B cell (primary cell): ENCODE results near the gene TYK2. TPM values are rescaled to one million over a fixed set of nuclear protein-coding genes. Genes with fewer than 3 reads are reported as not detected.

Source experiments
- ATAC-seq: fragments of 200-7000 bp; cut with Tn5 transposase; one replicate; pipeline ENCODE4 v1.10.0; 2021; ENCODE audit warnings: low read depth, mild to moderate bottlenecking, moderate number of reproducible peaks, moderate library complexity
- CTCF ChIA-PET: fragments of 350-600 bp; sonication (Branson Sonifier 250); formaldehyde crosslinking; loops from one replicate; lab custom pipeline; 2021; ENCODE audit warnings: antibody characterized with exemption, inconsistent platforms; lab: Charles Lee
- POLR2A ChIA-PET: fragments of 350-600 bp; sonication (Branson Sonifier 250); formaldehyde crosslinking; loops from one replicate; lab custom pipeline; 2021; ENCODE audit warnings: antibody characterized with exemption; lab: Charles Lee
- DNase-seq: peaks from one replicate; pipeline ENCODE4 v3.0.0; 2013
- H2AFZ ChIP-seq: 2 replicates; pipeline ENCODE4 v1.6.1; 2012; ENCODE audit warnings: mild to moderate bottlenecking, low read depth, low read length; ENCODE audit not compliant: insufficient read depth, poor library complexity, severe bottlenecking
- H3K27ac ChIP-seq, 2 donors: 1 replicate in 1 of 2; 2 replicates in 1 of 2; pipeline ENCODE4 v1.5.1; 2012 to 2013; ENCODE audit warnings: low read length in 2 of 2, mild to moderate bottlenecking in 2 of 2, moderate library complexity in 1 of 2
- H3K27me3 ChIP-seq, 4 experiments: fragments of 200-600 bp in 1 of 4; sonication (generic) in 1 of 4; replicated peaks in 1 of 4; 1 replicate in 2 of 4; 2 replicates in 2 of 4; pipeline versions ENCODE4 v1.6.1 to v1.7.0; 2013 to 2016; ENCODE audit warnings: low read length in 3 of 4, mild to moderate bottlenecking in 2 of 4, mixed read lengths in 1 of 4, moderate library complexity in 1 of 4; ENCODE audit not compliant: insufficient read depth in 4 of 4, control insufficient read depth in 3 of 4; ENCODE audit errors: control extremely low read depth in 1 of 4
- H3K36me3 ChIP-seq, 2 experiments: replicated peaks in 1 of 2; 1 replicate in 1 of 2; 2 replicates in 1 of 2; pipeline versions ENCODE4 v1.6.1 to v1.7.1; 2013; ENCODE audit warnings: low read length in 1 of 2; ENCODE audit not compliant: insufficient read depth in 2 of 2, control insufficient read depth in 1 of 2; ENCODE audit errors: control extremely low read depth in 1 of 2, extremely low read depth in 1 of 2
- H3K4me1 ChIP-seq, 2 donors: fragments of 200-600 bp in 1 of 2; sonication (generic) in 1 of 2; 1 replicate in 1 of 2; 2 replicates in 1 of 2; pipeline versions ENCODE4 v1.5.1 to v1.6.1; 2013 to 2017; ENCODE audit warnings: low read length in 2 of 2; ENCODE audit not compliant: control insufficient read depth in 2 of 2, insufficient read depth in 2 of 2
- H3K4me2 ChIP-seq: replicated peaks from 2 replicates; pipeline ENCODE3; 2012; ENCODE audit warnings: mild to moderate bottlenecking, low read depth, low read length; ENCODE audit not compliant: poor library complexity, severe bottlenecking
- H3K4me3 ChIP-seq, 5 experiments: fragments of 200-600 bp in 1 of 5; sonication (generic) in 1 of 5; 1 replicate in 3 of 5; 2 replicates in 2 of 5; pipeline versions ENCODE4 v1.5.1 to v1.7.0; 2011 to 2016; ENCODE audit warnings: low read length in 4 of 5, mild to moderate bottlenecking in 4 of 5, low read depth in 2 of 5, control low read depth in 1 of 5, moderate library complexity in 1 of 5; ENCODE audit not compliant: insufficient read depth in 1 of 5; ENCODE audit errors: control extremely low read depth in 1 of 5, extremely low read depth in 1 of 5
- H3K79me2 ChIP-seq: fragments of 200-600 bp; sonication (generic); one replicate; pipeline ENCODE4 v1.6.0; 2016; ENCODE audit warnings: low read length; ENCODE audit not compliant: control insufficient read depth, insufficient read depth
- H3K9ac ChIP-seq: fragments of 200-600 bp; sonication (generic); 2 replicates; pipeline ENCODE4 v1.6.1; 2017; ENCODE audit warnings: mild to moderate bottlenecking, low read length, moderate library complexity
- H3K9me3 ChIP-seq, 3 donors: one replicate each; pipeline versions ENCODE4 v1.6.1 to v1.7.1; 2013; ENCODE audit warnings: low read length in 2 of 3; ENCODE audit not compliant: control insufficient read depth in 2 of 3, insufficient read depth in 1 of 3; ENCODE audit errors: control extremely low read depth in 1 of 3
- H4K20me1 ChIP-seq: 2 replicates; pipeline ENCODE4 v1.6.0; 2012; ENCODE audit warnings: mild to moderate bottlenecking, low read length; ENCODE audit not compliant: insufficient read depth, control insufficient read depth, poor library complexity, severe bottlenecking
- H3K27ac Mint-ChIP-seq: one replicate; pipeline ENCODE4 v1.8.0; 2021; ENCODE audit warnings: mixed read lengths
- H3K27me3 Mint-ChIP-seq: one replicate; pipeline ENCODE4 v1.8.0; 2021; ENCODE audit warnings: mixed read lengths
- H3K4me1 Mint-ChIP-seq: one replicate; pipeline ENCODE4 v1.8.0; 2021; ENCODE audit warnings: mixed read lengths
- H3K4me3 Mint-ChIP-seq: one replicate; pipeline ENCODE4 v1.8.0; 2021; ENCODE audit warnings: mixed read lengths
- H3K9me3 Mint-ChIP-seq: one replicate; pipeline ENCODE4 v1.8.0; 2022; ENCODE audit warnings: mixed read lengths; ENCODE audit not compliant: insufficient read depth
- CTCF ChIP-seq: fragments of 200-600 bp; IDR thresholded peaks from one replicate; pipeline ENCODE4 v1.8.0; 2022; ENCODE audit warnings: antibody characterized with exemption, mild to moderate bottlenecking
- EZH2 ChIP-seq: IDR thresholded peaks from 2 replicates; pipeline ENCODE4 v1.6.1; 2012; ENCODE audit warnings: borderline replicate concordance, low read depth, mild to moderate bottlenecking, moderate library complexity, low read length; ENCODE audit not compliant: insufficient read depth, poor library complexity, severe bottlenecking
- WGBS: methylation state at CpG from one replicate; pipeline ENCODE4 v1.1.5; 2013; ENCODE audit warnings: missing lambda C conversion rate; ENCODE audit not compliant: insufficient coverage; 5-methylcytosine and 5-hydroxymethylcytosine counted together
- intact Hi-C: fragments of 100-400 bp; cut with micrococcal nuclease; formaldehyde crosslinking; loops from one replicate; pipeline ENCODE4 v1.10.0; 2022
- polyA plus RNA-seq: library from polyadenylated mRNA; depleted of rRNA; stranded (reverse); fragments of >200 nt; gene quantifications from 2 replicates; pipeline ENCODE4 v1.2.3, GENCODE V29; 2012
- total RNA-seq, 2 donors: library from RNA; stranded (reverse); fragments of 120-200 nt in 1 of 2; gene quantifications; 1 replicate in 1 of 2; 2 replicates in 1 of 2; pipeline versions ENCODE4 v1.2.3 to v1.2.4, GENCODE V29; 2013 to 2022

Gene TYK2
- total and polyA plus RNA-seq, 2 donors (not counting 1 experiment from before 2014, with no cell fraction given): 337 to 343 TPM

- intact Hi-C loops: no loop called here
- no peak overlapping the region for H3K4me3 Mint-ChIP-seq
These were observed 18.8 kb downstream of the TYK2 start for GRCh38 chr19:10361569-10362011.

GRCh38 chr19:10356431-10356830, 23.9 kb downstream of the TYK2 start:
- H3K27ac ChIP-seq: no peak overlapping the region
- Mint-ChIP-seq H3K27me3 (no peaks in the 10 kb centered on the region), H3K4me3 (no peak overlapping the region), H3K27ac (no peak overlapping the region), H3K9me3 (no peaks in the 10 kb centered on the region), H3K4me1 (no peaks in the 10 kb centered on the region)
- H3K9ac ChIP-seq: no peak overlapping the region
- POLR2A ChIA-PET: no interaction called here
- H3K36me3 ChIP-seq: peaks cover 0 to 53% of the 10 kb centered on the region in 2 experiments
- TF ChIP-seq CTCF (no peak), EZH2 (no peak)
- H3K4me3 ChIP-seq: no peak overlapping the region
- no peaks in the 10 kb centered on the region for H3K79me2 ChIP-seq
- no peaks in the 10 kb centered on the region for H4K20me1 ChIP-seq
- H3K4me1 ChIP-seq: no peaks in the 10 kb centered on the region
- intact Hi-C loops: no loop called here
- H3K27me3 ChIP-seq: no peaks in the 10 kb centered on the region
- no peak overlapping the region for H2AFZ ChIP-seq
- DNase-seq (no peak), ATAC-seq (no peak)
- CTCF ChIA-PET: interaction anchor here (0.6 to 1.6 kb wide), 2 partner anchors 11 to 32 kb away, joined by 4 to 6 read pairs; no protein-coding TSS in a partner anchor
- H3K4me2 ChIP-seq: no peak overlapping the region
- peaks cover 0 to 9% (median 0%) of the 10 kb centered on the region in 3 donors for H3K9me3 ChIP-seq
- WGBS: 96% methylated on average over 12 of the region's 12 CpGs

More at GRCh38 chr19:10361569-10362011, 18.8 kb downstream of the TYK2 start:
- Histone ChIP-seq H3K36me3 (peaks cover 0 to 76% of the 10 kb centered on the region in 2 experiments), H4K20me1 (peaks cover 26% of the 10 kb centered on the region), H3K27ac (no peak overlapping the region), H3K4me2 (no peak overlapping the region), H3K79me2 (peaks cover 30% of the 10 kb centered on the region), H3K9me3 (no peaks in the 10 kb centered on the region), H3K9ac (no peak overlapping the region), H2AFZ (no peak overlapping the region), H3K27me3 (no peaks in the 10 kb centered on the region), H3K4me1 (no peaks in the 10 kb centered on the region), H3K4me3 (no peak overlapping the region)
- no peak overlapping the region for H3K27ac Mint-ChIP-seq
- no peaks in the 10 kb centered on the region for H3K27me3 Mint-ChIP-seq
- CTCF ChIA-PET: no interaction called here
- no peak for DNase-seq
- ATAC-seq: no peak
- H3K9me3 Mint-ChIP-seq: no peaks in the 10 kb centered on the region
- no peak for TF ChIP-seq EZH2
- TF ChIP-seq CTCF: no peak
- POLR2A ChIA-PET: no interaction called here
- 93% methylated on average over 16 of the region's 16 CpGs for WGBS
- H3K4me1 Mint-ChIP-seq: no peaks in the 10 kb centered on the region
